Endothelial cell of umbilical vein (primary cell): Measurements from ENCODE around the gene CDH23. TPM values are rescaled to one million over a fixed set of nuclear protein-coding genes. Genes with fewer than 3 reads are reported as not detected.

Experiments used
- BruUV-seq: library from RNA; stranded (reverse); fragments of 400-500 nt; replicated peaks from 2 replicates; lab custom pipeline; 2021; lab: Mats Ljungman, UMichigan
- CTCF ChIA-PET: fragments of 300-600, 350-600 bp; sonication (Branson Sonifier 250); formaldehyde crosslinking; loops from one replicate; lab custom pipeline; 2021; ENCODE audit warnings: antibody characterized with exemption, inconsistent platforms; lab: Charles Lee
- POLR2A ChIA-PET: fragments of 300-600, 350-600 bp; sonication (Branson Sonifier 250); formaldehyde crosslinking; loops from one replicate; lab custom pipeline; 2021; ENCODE audit warnings: antibody characterized with exemption, inconsistent platforms; lab: Charles Lee
- DNase-seq: peaks from one replicate; pipeline ENCODE4 v3.0.0-alpha.2; 2011; ENCODE audit warnings: low read depth, low spot score
- FAIRE-seq: peaks from 2 replicates; lab custom pipeline; 2011; peaks lifted over from hg19 to GRCh38; lab: Jason Lieb, UNC
- H2AFZ ChIP-seq: 2 replicates; pipeline ENCODE4 v1.6.0; 2012; ENCODE audit warnings: low read depth, low read length, control low read depth, inconsistent platforms
- H3K27ac ChIP-seq: 2 replicates; pipeline ENCODE4 v1.5.1; 2011; ENCODE audit warnings: low read depth, mild to moderate bottlenecking, control low read depth, low read length, moderate library complexity; ENCODE audit not compliant: insufficient read depth
- H3K27me3 ChIP-seq, 2 experiments: 2 replicates each; pipeline versions ENCODE4 v1.6.0 to v1.6.1; 2011; ENCODE audit warnings: low read length in 2 of 2, mixed read lengths in 1 of 2; ENCODE audit not compliant: control insufficient read depth in 2 of 2, insufficient read depth in 2 of 2
- H3K36me3 ChIP-seq, 2 experiments: 2 replicates in 1 of 2; 3 replicates in 1 of 2; pipeline ENCODE4 v1.5.1; 2011; ENCODE audit warnings: low read length in 2 of 2, mild to moderate bottlenecking in 1 of 2, moderate library complexity in 1 of 2; ENCODE audit not compliant: control insufficient read depth in 2 of 2, insufficient read depth in 2 of 2; ENCODE audit errors: extremely low read depth in 1 of 2
- H3K4me1 ChIP-seq: 3 replicates; pipeline ENCODE4 v1.5.1; 2011; ENCODE audit warnings: mild to moderate bottlenecking, low read length; ENCODE audit not compliant: control insufficient read depth, insufficient read depth; ENCODE audit errors: extremely low read depth
- H3K4me2 ChIP-seq: 2 replicates; pipeline ENCODE4 v1.6.1; 2011; ENCODE audit warnings: low read length, control low read depth, mixed read lengths; ENCODE audit not compliant: insufficient read depth
- H3K4me3 ChIP-seq, 3 experiments: fragments of 200-600 bp in 1 of 3; sonication (generic), shearing (Covaris generic) in 1 of 3; replicated peaks in 1 of 3; 2 replicates each; pipeline ENCODE4 v1.5.1; 2011 to 2016; ENCODE audit warnings: control low read depth in 3 of 3, low read length in 3 of 3, mild to moderate bottlenecking in 2 of 3, inconsistent platforms in 1 of 3, low read depth in 1 of 3, moderate library complexity in 1 of 3; ENCODE audit not compliant: insufficient read depth in 1 of 3
- H3K79me2 ChIP-seq: 2 replicates; pipeline ENCODE4 v1.6.0; 2012; ENCODE audit warnings: low read length, inconsistent platforms; ENCODE audit not compliant: control insufficient read depth, insufficient read depth
- H3K9ac ChIP-seq: replicated peaks from 2 replicates; pipeline ENCODE3; 2011; ENCODE audit warnings: low read length, control low read depth; ENCODE audit not compliant: insufficient read depth; ENCODE audit errors: extremely low read depth
- H3K9me1 ChIP-seq: replicated peaks from 3 replicates; pipeline ENCODE4 v1.6.0; 2011; ENCODE audit warnings: mild to moderate bottlenecking, low read length; ENCODE audit not compliant: control insufficient read depth, insufficient read depth; ENCODE audit errors: extremely low read depth
- H3K9me3 ChIP-seq: replicated peaks from 2 replicates; pipeline ENCODE4 v1.5.1; 2012; ENCODE audit warnings: low read length, inconsistent platforms; ENCODE audit not compliant: control insufficient read depth, insufficient read depth
- H4K20me1 ChIP-seq: replicated peaks from 2 replicates; pipeline ENCODE3; 2011; ENCODE audit warnings: mild to moderate bottlenecking, low read length; ENCODE audit not compliant: control insufficient read depth, insufficient read depth; ENCODE audit errors: extremely low read depth
- EZH2 ChIP-seq: IDR thresholded peaks from 2 replicates; pipeline ENCODE4 v1.6.1; 2012; ENCODE audit warnings: borderline replicate concordance, low read depth, mild to moderate bottlenecking, moderate library complexity, low read length, inconsistent platforms; ENCODE audit not compliant: severe bottlenecking
- FOS ChIP-seq: IDR thresholded peaks from 2 replicates; pipeline ENCODE4 v1.6.1; 2011; ENCODE audit warnings: mild to moderate bottlenecking, low read length, moderate library complexity, borderline replicate concordance; ENCODE audit not compliant: insufficient read depth
- GATA2 ChIP-seq: IDR thresholded peaks from 2 replicates; pipeline ENCODE4 v1.7.0; 2011; ENCODE audit warnings: low read depth, mild to moderate bottlenecking, moderate library complexity, mixed read lengths, low read length; ENCODE audit not compliant: insufficient read length, insufficient read depth
- JUN ChIP-seq: IDR thresholded peaks from 2 replicates; pipeline ENCODE4 v1.6.1; 2011; ENCODE audit warnings: borderline replicate concordance, low read depth; ENCODE audit not compliant: insufficient read length, insufficient read depth
- MYC ChIP-seq: IDR thresholded peaks from one replicate; pipeline ENCODE4 v1.6.1; 2011; ENCODE audit warnings: mild to moderate bottlenecking, low read depth, low read length
- POLR2A ChIP-seq: IDR thresholded peaks from 2 replicates; pipeline ENCODE4 v1.6.1; 2012; ENCODE audit warnings: low read depth, mild to moderate bottlenecking, control low read depth, low read length
- POLR2AphosphoS5 ChIP-seq: IDR thresholded peaks from 2 replicates; pipeline ENCODE4 v1.6.1; 2012; ENCODE audit warnings: low read depth, mild to moderate bottlenecking, control low read depth, low read length, moderate library complexity; ENCODE audit not compliant: insufficient read depth
- dilution Hi-C: fragments of 300-500 bp; cut with MboI; formaldehyde crosslinking; loops from one replicate; pipeline ENCODE4 v1.15.0; 2019; ENCODE audit warnings: low sequenced_read_pairs; ENCODE audit not compliant: extremely low pct_ligation_motif_present
- intact Hi-C: fragments of 100-400 bp; cut with micrococcal nuclease; formaldehyde crosslinking; loops from one replicate; pipeline ENCODE4 v1.10.0; 2022
- polyA plus RNA-seq, 4 experiments: library from polyadenylated mRNA; depleted of rRNA in 3 of 4; stranded (reverse) in 3 of 4; unstranded in 1 of 4; fragments of >200 nt; gene quantifications; 2 replicates each; pipeline versions ENCODE4 v1.2.1 to v1.2.3, GENCODE V29; 2011 to 2012; ENCODE audit warnings: missing spikeins in 1 of 4
- total RNA-seq: library from RNA; stranded (reverse); gene quantifications from 2 replicates; pipeline ENCODE4 v1.2.3, GENCODE V29; 2021
- TF ChIP-seq, protein P1 (sequence below): IDR thresholded peaks from 2 replicates; pipeline ENCODE4 v1.6.1; 2011; ENCODE audit not compliant: insufficient read depth, insufficient read length
- TF ChIP-seq, protein P2 (sequence below), 2 donors: IDR thresholded peaks; 1 replicate in 1 of 2; 2 replicates in 1 of 2; pipeline ENCODE4 v1.5.1; 2011; ENCODE audit warnings: low read length in 2 of 2, mild to moderate bottlenecking in 2 of 2, moderate library complexity in 2 of 2, control low read depth in 1 of 2, inconsistent platforms in 1 of 2, low read depth in 1 of 2; ENCODE audit not compliant: insufficient read depth in 1 of 2; ENCODE audit errors: extremely low read depth in 1 of 2

CDH23 gene
- total and polyA plus RNA-seq, 2 donors (not counting 3 experiments of a cell fraction or from before 2014, with no cell fraction given) = not detected

DNA sequence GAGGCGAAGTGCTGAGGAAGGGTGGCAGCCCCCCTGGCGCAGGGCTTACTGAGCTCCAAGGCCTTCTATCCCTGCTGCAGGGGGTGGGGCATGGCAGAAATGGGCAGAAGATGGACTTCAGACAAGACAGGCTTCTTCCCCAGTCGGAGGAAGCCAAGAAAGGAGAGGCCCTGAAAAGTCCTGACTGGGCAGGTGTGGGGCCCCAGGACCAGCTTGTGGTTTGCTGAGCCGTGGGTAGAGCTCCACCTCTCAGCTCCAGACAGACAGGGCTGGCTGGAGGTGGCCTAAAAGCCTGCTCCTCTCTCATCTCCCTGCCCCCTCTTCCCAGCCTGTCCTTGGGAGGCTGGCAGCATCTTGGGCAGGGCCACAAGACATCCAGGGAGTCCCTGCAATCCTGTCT lies 255.2 kb downstream of the CDH23 start:
- H3K4me2 ChIP-seq = no peak overlapping the region
- intact Hi-C loops (no loop called here), dilution Hi-C loops (no loop called here)
- CTCF ChIA-PET = no interaction called here
- TF ChIP-seq, protein P1, sequence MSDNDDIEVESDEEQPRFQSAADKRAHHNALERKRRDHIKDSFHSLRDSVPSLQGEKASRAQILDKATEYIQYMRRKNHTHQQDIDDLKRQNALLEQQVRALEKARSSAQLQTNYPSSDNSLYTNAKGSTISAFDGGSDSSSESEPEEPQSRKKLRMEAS = no peak
- TF ChIP-seq POLR2AphosphoS5 (no peak), POLR2A (no peak), GATA2 (no peak)
- TF ChIP-seq, protein P2, sequence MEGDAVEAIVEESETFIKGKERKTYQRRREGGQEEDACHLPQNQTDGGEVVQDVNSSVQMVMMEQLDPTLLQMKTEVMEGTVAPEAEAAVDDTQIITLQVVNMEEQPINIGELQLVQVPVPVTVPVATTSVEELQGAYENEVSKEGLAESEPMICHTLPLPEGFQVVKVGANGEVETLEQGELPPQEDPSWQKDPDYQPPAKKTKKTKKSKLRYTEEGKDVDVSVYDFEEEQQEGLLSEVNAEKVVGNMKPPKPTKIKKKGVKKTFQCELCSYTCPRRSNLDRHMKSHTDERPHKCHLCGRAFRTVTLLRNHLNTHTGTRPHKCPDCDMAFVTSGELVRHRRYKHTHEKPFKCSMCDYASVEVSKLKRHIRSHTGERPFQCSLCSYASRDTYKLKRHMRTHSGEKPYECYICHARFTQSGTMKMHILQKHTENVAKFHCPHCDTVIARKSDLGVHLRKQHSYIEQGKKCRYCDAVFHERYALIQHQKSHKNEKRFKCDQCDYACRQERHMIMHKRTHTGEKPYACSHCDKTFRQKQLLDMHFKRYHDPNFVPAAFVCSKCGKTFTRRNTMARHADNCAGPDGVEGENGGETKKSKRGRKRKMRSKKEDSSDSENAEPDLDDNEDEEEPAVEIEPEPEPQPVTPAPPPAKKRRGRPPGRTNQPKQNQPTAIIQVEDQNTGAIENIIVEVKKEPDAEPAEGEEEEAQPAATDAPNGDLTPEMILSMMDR (IDR thresholded peaks at IDR 0.05; ENCODE audit: extremely low read depth in 1 of 2, insufficient read depth in 1 of 2, low read depth in 1 of 2, low read length in 2 of 2) = no peak
- no peaks in the 10 kb centered on the region for H3K9me3 ChIP-seq
- no peak overlapping the region for H2AFZ ChIP-seq
- POLR2A ChIA-PET = no interaction called here
- no peak for DNase-seq
- BruUV-seq = no TSS peak
- H3K27ac ChIP-seq = no peak overlapping the region
- no peaks in the 10 kb centered on the region for H3K9me1 ChIP-seq
- H4K20me1 ChIP-seq = no peaks in the 10 kb centered on the region
- no peak overlapping the region for H3K9ac ChIP-seq
- no peaks in the 10 kb centered on the region for H3K36me3 ChIP-seq
- H3K4me3 ChIP-seq = no peak overlapping the region
- H3K79me2 ChIP-seq = no peaks in the 10 kb centered on the region
- no peaks in the 10 kb centered on the region for H3K4me1 ChIP-seq
- H3K27me3 ChIP-seq = peaks cover 0 to 8% of the 10 kb centered on the region in 2 experiments
- no peak for FAIRE-seq

DNA sequence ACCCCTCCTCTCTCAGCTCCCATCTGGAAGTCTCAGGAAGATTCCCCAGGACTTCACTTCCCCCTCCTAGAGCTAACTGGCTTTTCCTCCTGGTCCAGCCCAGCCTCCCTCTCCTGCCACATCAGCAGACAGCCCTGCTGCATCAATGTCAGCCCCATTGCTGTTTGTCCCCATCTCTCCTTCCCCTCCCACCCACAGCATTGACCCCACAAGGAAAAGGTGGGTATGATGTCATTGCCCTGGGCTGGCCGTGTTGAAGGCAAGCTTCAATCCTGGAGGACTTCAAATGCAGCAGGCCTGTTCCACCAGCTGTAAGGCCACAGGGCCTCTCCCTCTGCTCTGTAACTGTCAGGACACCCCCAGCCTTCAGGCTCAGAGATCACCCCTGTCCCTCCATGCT lies 256.3 kb downstream of the CDH23 start:
- DNase-seq = no peak
- BruUV-seq = no TSS peak
- TF ChIP-seq, protein P1 = no peak
- TF ChIP-seq JUN = no peak
- TF ChIP-seq GATA2 = no peak
- TF ChIP-seq POLR2AphosphoS5 = no peak
- no peak for TF ChIP-seq POLR2A
- no peak for TF ChIP-seq MYC
- TF ChIP-seq, protein P2 (IDR thresholded peaks at IDR 0.05; ENCODE audit: extremely low read depth in 1 of 2, insufficient read depth in 1 of 2, low read depth in 1 of 2, low read length in 2 of 2) = no peak
- TF ChIP-seq FOS = no peak
- TF ChIP-seq EZH2 = no peak
- H3K9me1 ChIP-seq = no peaks in the 10 kb centered on the region
- no peak overlapping the region for H2AFZ ChIP-seq
- H4K20me1 ChIP-seq = no peaks in the 10 kb centered on the region
- peaks cover 0 to 8% of the 10 kb centered on the region in 2 experiments for H3K27me3 ChIP-seq
- no peaks in the 10 kb centered on the region for H3K4me1 ChIP-seq
- H3K36me3 ChIP-seq = no peaks in the 10 kb centered on the region
- FAIRE-seq = no peak
- no peak overlapping the region for H3K27ac ChIP-seq
- intact Hi-C loops = no loop called here
- ChIA-PET POLR2A (no interaction called here), CTCF (interaction anchor here (1.2 to 1.8 kb wide), 2 partner anchors 14 to 44 kb away, joined by 3 to 7 read pairs; no protein-coding TSS in a partner anchor)
- no peaks in the 10 kb centered on the region for H3K79me2 ChIP-seq
- H3K4me2 ChIP-seq = no peak overlapping the region
- no peak overlapping the region for H3K9ac ChIP-seq
- no peak overlapping the region for H3K4me3 ChIP-seq
- H3K9me3 ChIP-seq = no peaks in the 10 kb centered on the region
- dilution Hi-C loops = no loop called here
